Natural killer cell (primary cell): ENCODE measurements around the gene NEIL3. TPM values are rescaled to one million over a fixed set of nuclear protein-coding genes. Genes with fewer than 3 reads are reported as not detected.

Experiments used
- ATAC-seq, 3 donors: fragments of 150-1000 bp in 2 of 3; fragments of 200-7000 bp in 1 of 3; cut with Tn5 transposase; 1 replicate in 1 of 3; 2 replicates in 2 of 3; pipeline ENCODE4 v1.10.0; 2021; ENCODE audit warnings: mild to moderate bottlenecking in 2 of 3, moderate library complexity in 2 of 3
- DNase-seq, 2 donors: peaks; one replicate each; pipeline versions ENCODE4 v3.0.0 to v3.0.0-alpha.2; 2013 to 2021; ENCODE audit warnings: mixed read lengths in 1 of 2
- H3K27ac ChIP-seq: one replicate; pipeline ENCODE4 v1.5.1; 2013; ENCODE audit warnings: mild to moderate bottlenecking, low read length
- H3K27me3 ChIP-seq: one replicate; pipeline ENCODE4 v1.6.1; 2013; ENCODE audit warnings: low read length; ENCODE audit not compliant: control insufficient read depth, insufficient read depth
- H3K36me3 ChIP-seq: one replicate; pipeline ENCODE4 v1.6.1; 2013; ENCODE audit warnings: low read length; ENCODE audit not compliant: control insufficient read depth, insufficient read depth
- H3K4me1 ChIP-seq: one replicate; pipeline ENCODE4 v1.6.1; 2013; ENCODE audit warnings: low read length; ENCODE audit not compliant: control insufficient read depth, insufficient read depth
- H3K4me3 ChIP-seq: one replicate; pipeline ENCODE4 v1.5.1; 2013; ENCODE audit warnings: low read length
- H3K9me3 ChIP-seq: one replicate; pipeline ENCODE4 v1.6.1; 2013; ENCODE audit warnings: low read length; ENCODE audit not compliant: control insufficient read depth, insufficient read depth
- H3K27ac Mint-ChIP-seq, 2 donors: one replicate each; pipeline ENCODE4 v1.8.0; 2022; ENCODE audit warnings: mild to moderate bottlenecking in 2 of 2, mixed read lengths in 2 of 2, moderate library complexity in 1 of 2
- H3K27me3 Mint-ChIP-seq, 2 donors: one replicate each; pipeline ENCODE4 v1.8.0; 2022; ENCODE audit warnings: low read depth in 2 of 2, mixed read lengths in 2 of 2
- H3K36me3 Mint-ChIP-seq: one replicate; pipeline ENCODE4 v1.8.0; 2022; ENCODE audit warnings: mixed read lengths
- H3K4me1 Mint-ChIP-seq, 2 donors: one replicate each; pipeline ENCODE4 v1.8.0; 2022; ENCODE audit warnings: mixed read lengths in 2 of 2
- H3K4me3 Mint-ChIP-seq: one replicate; pipeline ENCODE4 v1.8.0; 2022; ENCODE audit warnings: mild to moderate bottlenecking, moderate library complexity, mixed read lengths
- H3K9me3 Mint-ChIP-seq, 2 donors: one replicate each; pipeline ENCODE4 v1.8.0; 2022; ENCODE audit warnings: mixed read lengths in 2 of 2
- WGBS: methylation state at CpG from one replicate; pipeline ENCODE4 v1.1.7; 2013; ENCODE audit warnings: missing lambda C conversion rate; ENCODE audit not compliant: insufficient coverage; 5-methylcytosine and 5-hydroxymethylcytosine counted together
- intact Hi-C: fragments of 100-400 bp; cut with micrococcal nuclease; formaldehyde crosslinking; loops from one replicate; pipeline ENCODE4 v1.14.2; 2022
- total RNA-seq, 4 donors: library from RNA; stranded (reverse); fragments of 120-200 nt in 1 of 4; gene quantifications; one replicate each; pipeline versions ENCODE4 v1.2.3 to v1.2.4, GENCODE V29; 2013 to 2022
- TF ChIP-seq, protein P1 (sequence below): fragments of 200-600 bp; IDR thresholded peaks from one replicate; pipeline ENCODE4 v1.8.0; 2022; ENCODE audit warnings: antibody characterized with exemption

NEIL3 gene
- total RNA-seq, 3 donors from 2014 or later (not counting 1 experiment from before 2014, with no cell fraction given): 0.45 to 1.9 (median 1.2) TPM

DNA sequence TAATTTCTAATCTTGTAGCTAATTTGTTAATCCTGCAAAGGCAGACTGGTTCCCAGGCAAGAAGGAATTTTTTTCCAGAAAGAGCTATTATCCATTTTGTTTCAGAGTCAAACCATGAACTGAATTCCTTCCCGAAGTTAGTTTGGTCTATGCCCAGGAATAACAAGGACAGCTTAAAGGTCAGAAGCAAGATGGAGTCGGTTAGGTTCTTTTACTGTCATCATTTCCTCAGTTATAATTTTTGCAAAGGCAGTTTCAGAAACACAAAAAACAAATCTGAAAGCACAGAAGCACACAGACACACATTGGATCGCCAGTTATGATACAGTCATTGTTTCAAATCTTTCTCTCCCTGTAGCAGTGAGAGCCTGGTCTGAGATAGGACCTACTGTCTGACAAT, 94.7 kb downstream of the NEIL3 start:
- DNase-seq: no peak
- H3K4me1 ChIP-seq: peaks cover 29% of the 10 kb centered on the region
- no peak for ATAC-seq
- Mint-ChIP-seq H3K27me3 (peaks cover 0 to 3% of the 10 kb centered on the region in 2 donors), H3K9me3 (no peaks in the 10 kb centered on the region), H3K27ac (no peak overlapping the region), H3K36me3 (no peaks in the 10 kb centered on the region), H3K4me3 (no peak overlapping the region), H3K4me1 (peaks cover 28 to 41% of the 10 kb centered on the region in 2 donors)
- no peak overlapping the region for H3K27ac ChIP-seq
- no peaks in the 10 kb centered on the region for H3K9me3 ChIP-seq
- 79% methylated on average over 3 of the region's 3 CpGs for WGBS
- no peak overlapping the region for H3K4me3 ChIP-seq
- no peaks in the 10 kb centered on the region for H3K27me3 ChIP-seq
- no peaks in the 10 kb centered on the region for H3K36me3 ChIP-seq
- intact Hi-C loops: loop anchor here (5.0 kb wide), 1 partner anchor 38 kb away; the partner anchor contains the start of gene AGA
- TF ChIP-seq, protein P1, sequence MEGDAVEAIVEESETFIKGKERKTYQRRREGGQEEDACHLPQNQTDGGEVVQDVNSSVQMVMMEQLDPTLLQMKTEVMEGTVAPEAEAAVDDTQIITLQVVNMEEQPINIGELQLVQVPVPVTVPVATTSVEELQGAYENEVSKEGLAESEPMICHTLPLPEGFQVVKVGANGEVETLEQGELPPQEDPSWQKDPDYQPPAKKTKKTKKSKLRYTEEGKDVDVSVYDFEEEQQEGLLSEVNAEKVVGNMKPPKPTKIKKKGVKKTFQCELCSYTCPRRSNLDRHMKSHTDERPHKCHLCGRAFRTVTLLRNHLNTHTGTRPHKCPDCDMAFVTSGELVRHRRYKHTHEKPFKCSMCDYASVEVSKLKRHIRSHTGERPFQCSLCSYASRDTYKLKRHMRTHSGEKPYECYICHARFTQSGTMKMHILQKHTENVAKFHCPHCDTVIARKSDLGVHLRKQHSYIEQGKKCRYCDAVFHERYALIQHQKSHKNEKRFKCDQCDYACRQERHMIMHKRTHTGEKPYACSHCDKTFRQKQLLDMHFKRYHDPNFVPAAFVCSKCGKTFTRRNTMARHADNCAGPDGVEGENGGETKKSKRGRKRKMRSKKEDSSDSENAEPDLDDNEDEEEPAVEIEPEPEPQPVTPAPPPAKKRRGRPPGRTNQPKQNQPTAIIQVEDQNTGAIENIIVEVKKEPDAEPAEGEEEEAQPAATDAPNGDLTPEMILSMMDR: no peak

DNA sequence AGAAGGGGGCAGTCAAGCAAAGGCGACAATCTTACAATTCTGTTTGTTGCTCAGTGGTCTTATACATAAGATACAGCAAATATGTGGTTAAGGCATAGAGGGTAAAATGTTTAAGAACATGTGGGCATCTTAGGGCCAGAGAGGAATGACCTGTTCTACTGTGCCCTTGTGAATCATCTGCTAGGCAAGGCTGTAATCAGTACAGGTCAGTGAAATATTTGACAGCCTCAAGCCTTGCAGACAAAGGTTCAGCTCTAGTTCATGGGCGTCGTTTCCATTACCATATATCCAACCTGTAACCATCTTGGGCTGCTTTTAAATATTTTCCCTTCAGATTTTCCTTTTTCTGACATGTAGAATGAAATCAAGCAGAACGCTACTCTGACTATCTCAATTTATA, 95.3 kb downstream of the NEIL3 start:
- no peak overlapping the region for H3K4me3 Mint-ChIP-seq
- no peaks in the 10 kb centered on the region for H3K9me3 ChIP-seq
- H3K36me3 ChIP-seq: no peaks in the 10 kb centered on the region
- no peaks in the 10 kb centered on the region for H3K9me3 Mint-ChIP-seq
- ATAC-seq: no peak
- WGBS: 93% methylated on average over 4 of the region's 4 CpGs
- peaks cover 0 to 3% of the 10 kb centered on the region in 2 donors for H3K27me3 Mint-ChIP-seq
- H3K4me1 ChIP-seq: peaks cover 29% of the 10 kb centered on the region
- TF ChIP-seq, protein P1: no peak
- no peak for DNase-seq
- no peaks in the 10 kb centered on the region for H3K36me3 Mint-ChIP-seq
- no peak overlapping the region for H3K4me3 ChIP-seq
- H3K27ac Mint-ChIP-seq: no peak overlapping the region
- no peaks in the 10 kb centered on the region for H3K27me3 ChIP-seq
- peaks cover 22 to 34% of the 10 kb centered on the region in 2 donors for H3K4me1 Mint-ChIP-seq
- H3K27ac ChIP-seq: no peak overlapping the region
- intact Hi-C loops: loop anchor here (5.0 kb wide), 1 partner anchor 37 kb away; the partner anchor contains the start of gene AGA

- Mint-ChIP-seq H3K9me3 (no peaks in the 10 kb centered on the region), H3K4me3 (no peak overlapping the region), H3K4me1 (peaks cover 17 to 29% of the 10 kb centered on the region in 2 donors), H3K27me3 (peaks cover 0 to 3% of the 10 kb centered on the region in 2 donors), H3K36me3 (no peaks in the 10 kb centered on the region), H3K27ac (no peak overlapping the region)
- no peaks in the 10 kb centered on the region for H3K27me3 ChIP-seq
- no peak overlapping the region for H3K4me3 ChIP-seq
- H3K36me3 ChIP-seq: no peaks in the 10 kb centered on the region
- ATAC-seq: no peak
- no peaks in the 10 kb centered on the region for H3K9me3 ChIP-seq
- TF ChIP-seq, protein P1: no peak
- peaks cover 24% of the 10 kb centered on the region for H3K4me1 ChIP-seq
- H3K27ac ChIP-seq: no peak overlapping the region
- DNase-seq: no peak
- intact Hi-C loops: no loop called here
- 83% methylated on average over 1 of the region's 2 CpGs for WGBS
Observed at GRCh38 chr4:177405508-177405907, 95.8 kb downstream of the NEIL3 start.

DNA sequence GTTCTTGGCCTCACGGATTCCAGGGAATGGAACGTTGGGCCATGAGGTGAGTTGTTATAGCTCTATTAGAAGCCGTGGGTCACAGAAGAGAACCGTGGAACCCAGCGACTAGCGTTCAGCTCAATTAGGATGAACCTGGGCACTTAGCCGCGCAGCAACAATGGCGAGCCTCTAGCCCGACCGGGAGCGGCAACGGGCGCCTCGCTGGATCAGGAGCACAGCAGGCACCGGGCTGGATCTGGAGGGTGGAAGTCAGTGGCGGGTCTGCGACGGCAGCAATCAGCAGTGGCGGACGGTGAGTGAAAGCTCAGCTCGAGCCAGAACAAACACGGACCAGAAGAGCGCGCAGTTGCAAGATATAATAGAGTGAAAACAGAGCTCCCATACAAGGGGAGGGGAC, 98.3 kb downstream of the NEIL3 start:
- intact Hi-C loops: no loop called here
- WGBS: 96% methylated on average over 25 of the region's 25 CpGs
- H3K36me3 Mint-ChIP-seq: no peaks in the 10 kb centered on the region
- H3K9me3 ChIP-seq: no peaks in the 10 kb centered on the region
- no peak for ATAC-seq
- peaks cover 0 to 3% of the 10 kb centered on the region in 2 donors for H3K27me3 Mint-ChIP-seq
- H3K4me1 ChIP-seq: peaks cover under 1% of the 10 kb centered on the region
- H3K4me3 Mint-ChIP-seq: no peak overlapping the region
- no peak overlapping the region for H3K4me3 ChIP-seq
- no peak overlapping the region for H3K27ac Mint-ChIP-seq
- no peak overlapping the region for H3K27ac ChIP-seq
- H3K4me1 Mint-ChIP-seq: peaks cover 0 to 10% of the 10 kb centered on the region in 2 donors
- H3K36me3 ChIP-seq: no peaks in the 10 kb centered on the region
- no peak for DNase-seq
- no peaks in the 10 kb centered on the region for H3K9me3 Mint-ChIP-seq
- H3K27me3 ChIP-seq: no peaks in the 10 kb centered on the region
- TF ChIP-seq, protein P1: no peak
